Erythroblast (primary cell): ENCODE measurements around the gene P3H2.

ENCODE experiments used
- DNase-seq, 2 experiments: peaks; one replicate each; lab custom pipeline; 2025; lab: John Stamatoyannopoulos, UW
- GATA1 ChIP-seq: IDR thresholded peaks from 2 replicates; pipeline ENCODE4 v1.6.1; 2011; ENCODE audit warnings: low read depth, mild to moderate bottlenecking, control low read depth, low read length, moderate library complexity
- POLR2A ChIP-seq: IDR thresholded peaks from 2 replicates; pipeline ENCODE4 v1.6.1; 2011; ENCODE audit warnings: mild to moderate bottlenecking, low read length

P3H2 gene

GRCh38 chr3:190041333-190042041, 79.2 kb downstream of the P3H2 start:
- DNase-seq = no peak
- TF ChIP-seq POLR2A (no peak), GATA1 (no peak)

- no peak for DNase-seq
- no peak for TF ChIP-seq POLR2A
- no peak for TF ChIP-seq GATA1
These were observed 80.6 kb downstream of the P3H2 start for GRCh38 chr3:190040145-190040544.

- TF ChIP-seq GATA1 (no peak), POLR2A (no peak)
- DNase-seq = peak; percentile 66 to 81
These were observed 82.4 kb downstream of the P3H2 start for GRCh38 chr3:190038050-190038933.

GRCh38 chr3:190036631-190037030, 84.1 kb downstream of the P3H2 start:
- TF ChIP-seq GATA1 (no peak), POLR2A (no peak)
- DNase-seq = no peak

GRCh38 chr3:190034446-190034845, 86.3 kb downstream of the P3H2 start:
- DNase-seq = no peak
- TF ChIP-seq GATA1 = no peak
- TF ChIP-seq POLR2A = no peak

GRCh38 chr3:190032923-190033322, 87.8 kb downstream of the P3H2 start:
- TF ChIP-seq GATA1 = no peak
- no peak for TF ChIP-seq POLR2A
- DNase-seq = no peak

GRCh38 chr3:190031887-190032752, 88.6 kb downstream of the P3H2 start:
- DNase-seq = no peak

GRCh38 chr3:190027116-190027515, 93.6 kb downstream of the P3H2 start:
- no peak for TF ChIP-seq POLR2A
- no peak for TF ChIP-seq GATA1
- no peak for DNase-seq

More at GRCh38 chr3:190031887-190032752, 88.6 kb downstream of the P3H2 start:
- no peak for TF ChIP-seq GATA1
- no peak for TF ChIP-seq POLR2A

- TF ChIP-seq GATA1 (no peak), POLR2A (no peak)
- DNase-seq = no peak
These were observed 94.5 kb downstream of the P3H2 start for GRCh38 chr3:190026154-190026553.

- no peak for DNase-seq
- no peak for TF ChIP-seq GATA1
- TF ChIP-seq POLR2A = no peak
These were observed 95.8 kb downstream of the P3H2 start for GRCh38 chr3:190024912-190025311.

GRCh38 chr3:190019844-190020243, 100.9 kb downstream of the P3H2 start:
- TF ChIP-seq POLR2A (no peak), GATA1 (no peak)
- no peak for DNase-seq

GRCh38 chr3:190019006-190019405, 101.7 kb downstream of the P3H2 start:
- no peak for DNase-seq
- TF ChIP-seq GATA1 (no peak), POLR2A (no peak)

GRCh38 chr3:190018460-190018859, 102.2 kb downstream of the P3H2 start:
- no peak for DNase-seq
- TF ChIP-seq POLR2A = no peak
- TF ChIP-seq GATA1 = no peak

GRCh38 chr3:190017521-190018288, 103.0 kb downstream of the P3H2 start:
- TF ChIP-seq POLR2A (no peak), GATA1 (no peak)
- peak; percentile 9 to 27 for DNase-seq
